Measurements from ENCODE around the gene KCNH3. TPM values are rescaled to one million over a fixed set of nuclear protein-coding genes. Genes with fewer than 3 reads are reported as not detected.

KCNH3 gene
- total and polyA plus RNA-seq, 2 donors (not counting 3 experiments of a cell fraction or from before 2014, with no cell fraction given), result 0.13 to 0.14 TPM

DNA sequence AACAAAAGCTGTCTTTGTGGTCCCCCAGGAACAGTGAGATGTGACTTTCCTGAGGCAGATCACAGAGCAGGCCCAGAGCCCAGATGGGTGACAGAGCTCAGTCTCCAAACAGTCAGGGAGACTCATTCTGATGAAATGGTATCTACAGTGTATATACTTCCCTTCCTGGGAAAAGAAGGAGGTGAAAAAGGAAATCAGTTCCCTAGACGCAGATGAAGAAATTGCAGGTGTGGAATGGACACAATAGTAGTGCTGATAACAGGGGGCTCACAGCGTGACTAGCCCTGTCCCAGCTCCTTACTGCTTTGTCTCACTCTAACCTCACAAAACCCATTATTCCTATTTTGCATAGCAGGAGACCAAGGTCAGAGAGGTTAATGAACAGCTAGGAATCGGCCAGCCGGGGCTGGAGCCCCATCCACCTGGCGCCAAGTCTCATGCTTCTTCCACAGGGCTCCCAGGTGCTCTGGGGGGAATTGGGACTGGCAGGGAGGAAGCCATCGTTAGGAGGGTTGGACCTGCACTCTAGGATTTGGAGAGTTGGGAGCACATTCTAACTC is 11.9 kb downstream of the KCNH3 start:
- no peak for DNase-seq (ENCODE audit: low read depth, low spot score)
- Histone ChIP-seq H3K27ac (ENCODE audit: insufficient read depth, low read depth, low read length) (no peak overlapping the region), H3K4me1 (ENCODE audit: control insufficient read depth, extremely low read depth, insufficient read depth, low read length) (peaks cover 6% of the 10 kb centered on the region), H3K4me2 (ENCODE audit: insufficient read depth, low read length) (no peak overlapping the region), H3K4me3 (replicated peaks in 1 of 3; ENCODE audit: insufficient read depth in 1 of 3, low read depth in 1 of 3, low read length in 3 of 3) (no peak overlapping the region), H3K79me2 (ENCODE audit: control insufficient read depth, insufficient read depth, low read length) (no peaks in the 10 kb centered on the region), H3K27me3 (ENCODE audit: control insufficient read depth in 2 of 2, insufficient read depth in 2 of 2, low read length in 2 of 2) (peaks cover 0 to 5% of the 10 kb centered on the region in 2 experiments), H4K20me1 (replicated peaks; ENCODE audit: control insufficient read depth, extremely low read depth, insufficient read depth, low read length) (no peaks in the 10 kb centered on the region), H3K9ac (replicated peaks; ENCODE audit: extremely low read depth, insufficient read depth, low read length) (no peak overlapping the region), H3K9me1 (replicated peaks; ENCODE audit: control insufficient read depth, extremely low read depth, insufficient read depth, low read length) (no peaks in the 10 kb centered on the region), H2AFZ (ENCODE audit: low read depth, low read length) (no peak overlapping the region), H3K36me3 (ENCODE audit: control insufficient read depth in 2 of 2, extremely low read depth in 1 of 2, insufficient read depth in 2 of 2, low read length in 2 of 2) (no peaks in the 10 kb centered on the region), H3K9me3 (replicated peaks; ENCODE audit: control insufficient read depth, insufficient read depth, low read length) (no peaks in the 10 kb centered on the region)
- CTCF ChIA-PET, result interaction anchor here (0.8 to 6.9 kb wide), 7 partner anchors 31 to 228 kb away, joined by 3 to 89 read pairs (median 5); partner anchors contain the start of gene TROAP
- dilution Hi-C loops (cut with MboI; ENCODE audit: extremely low pct_ligation_motif_present, low sequenced_read_pairs), result no loop called here
- FAIRE-seq, result no peak
- TF ChIP-seq MYC (IDR thresholded peaks at IDR 0.05; ENCODE audit: low read depth, low read length) (no peak), GATA2 (IDR thresholded peaks at IDR 0.05; ENCODE audit: insufficient read depth, insufficient read length, low read depth, low read length) (no peak), JUN (IDR thresholded peaks at IDR 0.05; ENCODE audit: borderline replicate concordance, insufficient read depth, insufficient read length, low read depth) (no peak), CTCF (IDR thresholded peaks at IDR 0.05; ENCODE audit: extremely low read depth in 1 of 2, insufficient read depth in 1 of 2, low read depth in 1 of 2, low read length in 2 of 2) (no peak), POLR2AphosphoS5 (IDR thresholded peaks at IDR 0.05; ENCODE audit: insufficient read depth, low read depth, low read length) (no peak), FOS (IDR thresholded peaks at IDR 0.05; ENCODE audit: borderline replicate concordance, insufficient read depth, low read length) (no peak), POLR2A (IDR thresholded peaks at IDR 0.05; ENCODE audit: low read depth, low read length) (no peak), EZH2 (IDR thresholded peaks at IDR 0.05; ENCODE audit: borderline replicate concordance, low read depth, low read length, severe bottlenecking) (no peak)
- TF ChIP-seq, protein P1, sequence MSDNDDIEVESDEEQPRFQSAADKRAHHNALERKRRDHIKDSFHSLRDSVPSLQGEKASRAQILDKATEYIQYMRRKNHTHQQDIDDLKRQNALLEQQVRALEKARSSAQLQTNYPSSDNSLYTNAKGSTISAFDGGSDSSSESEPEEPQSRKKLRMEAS (IDR thresholded peaks at IDR 0.05; ENCODE audit: insufficient read depth, insufficient read length), result no peak
- intact Hi-C loops (cut with micrococcal nuclease), result no loop called here
- POLR2A ChIA-PET, result no interaction called here
- BruUV-seq (replicated peaks), result no TSS peak

Measured in endothelial cell of umbilical vein (primary cell).